GM20000 (cell line): ENCODE data around the gene SPATA7.

Source experiments
- DNase-seq: peaks from one replicate; pipeline ENCODE4 v3.0.0; 2012; ENCODE audit warnings: low spot score
- CTCF ChIP-seq: IDR thresholded peaks from 2 replicates; pipeline ENCODE4 v1.5.1; 2012; ENCODE audit warnings: mild to moderate bottlenecking, control low read depth; ENCODE audit errors: extremely low read depth, missing control alignments

The SPATA7 gene

GRCh38 chr14:88437658-88438057 is 52.2 kb downstream of the SPATA7 start:
- DNase-seq, result no peak
- TF ChIP-seq CTCF, result no peak

GRCh38 chr14:88439088-88439487 is 53.6 kb downstream of the SPATA7 start:
- DNase-seq, result no peak
- TF ChIP-seq CTCF, result no peak

DNA sequence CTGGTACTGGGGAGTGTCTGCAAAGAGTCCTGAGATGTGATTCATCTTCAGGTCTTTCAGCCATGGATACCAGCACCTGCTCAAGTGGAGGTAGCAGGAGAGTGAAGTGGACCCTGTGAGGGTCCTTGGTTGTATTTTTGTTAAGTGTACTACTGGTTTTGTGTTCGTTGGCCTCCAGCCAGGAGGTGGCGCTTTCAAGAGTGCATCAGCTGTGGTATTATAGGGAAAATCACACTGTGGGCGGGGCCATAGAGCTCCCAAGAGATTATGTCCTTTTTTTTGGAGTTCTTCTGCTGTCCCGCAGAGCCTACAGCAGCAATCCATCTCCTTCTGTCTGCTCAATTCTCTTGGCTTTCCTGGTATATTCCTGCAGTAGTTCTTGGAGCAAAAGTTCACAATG is 66.8 kb downstream of the SPATA7 start:
- DNase-seq, result no peak
- no peak for TF ChIP-seq CTCF

GRCh38 chr14:88454886-88455285 is 69.4 kb downstream of the SPATA7 start:
- no peak for DNase-seq
- no peak for TF ChIP-seq CTCF

DNA sequence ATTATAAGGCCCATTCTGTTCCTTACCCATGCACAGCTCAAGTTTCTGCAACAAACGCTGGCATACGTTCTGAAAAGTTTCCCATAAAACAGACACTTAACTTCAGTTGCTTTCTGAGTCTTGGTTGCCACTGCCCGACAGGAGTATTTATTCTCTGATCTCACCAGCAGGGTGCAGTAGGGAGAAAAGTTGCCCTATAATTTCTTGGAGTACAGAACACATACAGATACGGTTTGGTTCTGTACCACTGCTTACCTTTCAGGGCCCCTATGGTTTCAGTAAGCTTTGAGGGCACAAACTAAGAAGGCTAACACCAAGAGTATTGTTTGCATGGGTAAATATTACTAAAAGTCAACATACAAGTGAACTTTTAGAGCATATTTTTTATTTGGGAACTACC is 77.9 kb downstream of the SPATA7 start:
- no peak for DNase-seq
- TF ChIP-seq CTCF, result peak; percentile 19

GRCh38 chr14:88468406-88468805 is 82.9 kb downstream of the SPATA7 start:
- TF ChIP-seq CTCF, result no peak
- DNase-seq, result no peak

- TF ChIP-seq CTCF, result no peak
- DNase-seq, result no peak
Observed at GRCh38 chr14:88470542-88471440, 85.3 kb downstream of the SPATA7 start.
